Uterus (tissue), 4 donors: ENCODE results near the gene ACADVL. TPM values are rescaled to one million over a fixed set of nuclear protein-coding genes. Genes with fewer than 3 reads are reported as not detected.

Experiments
- DNase-seq, 2 donors: peaks; one replicate each; pipeline ENCODE4 v3.0.0-alpha.2; 2019 to 2020
- H3K27ac ChIP-seq, 2 donors: fragments of 200-600 bp; sonication (generic); 1 replicate in 1 of 2; 2 replicates in 1 of 2; pipeline ENCODE4 v1.5.1; 2016 to 2018
- H3K27me3 ChIP-seq, 2 donors: fragments of 200-600 bp; sonication (generic); one replicate each; pipeline ENCODE4 v1.5.1; 2018 to 2019; ENCODE audit warnings: control low read depth in 1 of 2
- H3K36me3 ChIP-seq, 2 donors: fragments of 200-600 bp; sonication (generic); one replicate each; pipeline ENCODE4 v1.5.1; 2019; ENCODE audit warnings: control low read depth in 1 of 2
- H3K4me1 ChIP-seq, 2 donors: fragments of 200-600 bp; sonication (generic); one replicate each; pipeline ENCODE4 v1.5.1; 2018 to 2019; ENCODE audit warnings: control low read depth in 1 of 2
- H3K4me3 ChIP-seq, 2 donors: fragments of 200-600 bp; sonication (generic); 1 replicate in 1 of 2; 2 replicates in 1 of 2; pipeline ENCODE4 v1.5.1; 2018 to 2019; ENCODE audit warnings: mild to moderate bottlenecking in 1 of 2
- H3K9me3 ChIP-seq, 2 donors: fragments of 200-600 bp; sonication (generic); one replicate each; pipeline ENCODE4 v1.5.1; 2019; ENCODE audit warnings: control low read depth in 1 of 2
- CTCF ChIP-seq, 4 experiments: fragments of 200-600 bp in 2 of 4; fragments of 450-650 bp in 2 of 4; sonication (generic) in 2 of 4; IDR thresholded peaks; one replicate each; pipeline ENCODE4 v1.5.1; 2016 to 2019; ENCODE audit warnings: antibody characterized with exemption in 4 of 4, mild to moderate bottlenecking in 2 of 4, moderate library complexity in 1 of 4
- POLR2A ChIP-seq, 2 donors: fragments of 450-650 bp; IDR thresholded peaks; one replicate each; pipeline ENCODE4 v1.6.1; 2016; ENCODE audit warnings: antibody characterized with exemption in 2 of 2, mild to moderate bottlenecking in 1 of 2, moderate library complexity in 1 of 2
- intact Hi-C: fragments of 100-400 bp; cut with DNase I; formaldehyde crosslinking; loops from one replicate; pipeline ENCODE4 v1.15.1; 2023; ENCODE audit warnings: low total_unique reads
- total RNA-seq, 4 donors: library from RNA; depleted of rRNA in 3 of 4; stranded (reverse); fragments of >200 nt in 3 of 4; gene quantifications; one replicate each; pipeline versions ENCODE4 v1.1.0 to v1.2.4, GENCODE V29; 2014 to 2023
- donor health status: DM: yes; HTN: yes; CAD: no.

ACADVL gene
- total RNA-seq, 4 donors from 2014 or later = 167 to 800 (median 399) TPM

GRCh38 chr17:7249214-7249613 is 29.5 kb downstream of the ACADVL start:
- Histone ChIP-seq H3K27me3 (no peaks in the 10 kb centered on the region), H3K27ac (no peak overlapping the region), H3K4me1 (peaks cover 0 to 21% of the 10 kb centered on the region in 2 donors), H3K4me3 (no peak overlapping the region), H3K9me3 (no peaks in the 10 kb centered on the region), H3K36me3 (no peaks in the 10 kb centered on the region)
- DNase-seq = no peak
- intact Hi-C loops = no loop called here
- no peak for TF ChIP-seq CTCF (IDR thresholded peaks at IDR 0.05)
- no peak for TF ChIP-seq POLR2A (IDR thresholded peaks at IDR 0.05)

- DNase-seq = no peak
- intact Hi-C loops = no loop called here
- H3K27ac ChIP-seq = no peak overlapping the region
- peaks cover 0 to 21% of the 10 kb centered on the region in 2 donors for H3K4me1 ChIP-seq
- no peaks in the 10 kb centered on the region for H3K9me3 ChIP-seq
- H3K27me3 ChIP-seq = no peaks in the 10 kb centered on the region
- H3K4me3 ChIP-seq = peak overlapping the region in 1 of 2 donors; percentile 73
- no peaks in the 10 kb centered on the region for H3K36me3 ChIP-seq
- no peak for TF ChIP-seq CTCF (IDR thresholded peaks at IDR 0.05)
- TF ChIP-seq POLR2A (IDR thresholded peaks at IDR 0.05) = no peak
These were observed 30.1 kb downstream of the ACADVL start for GRCh38 chr17:7249830-7250229.

- H3K9me3 ChIP-seq = no peaks in the 10 kb centered on the region
- peak overlapping the region; percentile 68 to 73 for H3K4me3 ChIP-seq
- peak overlapping the region; percentile 97 to 98 for H3K27ac ChIP-seq
- DNase-seq = no peak
- H3K4me1 ChIP-seq = peaks cover 0 to 21% of the 10 kb centered on the region in 2 donors
- TF ChIP-seq CTCF (IDR thresholded peaks at IDR 0.05) = no peak
- H3K27me3 ChIP-seq = no peaks in the 10 kb centered on the region
- no peaks in the 10 kb centered on the region for H3K36me3 ChIP-seq
- intact Hi-C loops = no loop called here
These were observed 31.2 kb downstream of the ACADVL start for GRCh38 chr17:7250695-7251627.

- H3K4me3 ChIP-seq = peak within 1 kb of the TSS; percentile 68 to 73
- peak within 1 kb of the TSS; percentile 97 to 98 for H3K27ac ChIP-seq
- intact Hi-C loops = no loop called here
- H3K36me3 ChIP-seq = no peaks in the 10 kb centered on the region
- H3K27me3 ChIP-seq = no peaks in the 10 kb centered on the region
- H3K4me1 ChIP-seq = peaks cover 0 to 21% of the 10 kb centered on the region in 2 donors
- peak; percentile 97 to 99 for DNase-seq
- no peaks in the 10 kb centered on the region for H3K9me3 ChIP-seq
- TF ChIP-seq CTCF (IDR thresholded peaks at IDR 0.05) (no peak), POLR2A (IDR thresholded peaks at IDR 0.05) (peak in 1 of 2 donors; percentile 43)
These were observed 32.0 kb downstream of the ACADVL start, which contains the start of gene CTDNEP1 for GRCh38 chr17:7251661-7252175. CTDNEP1 (minus strand) TSS chr17:7251734; CDS start chr17:7251296, 438 bp downstream.
